ENCODE measurements around the gene KIF5A. TPM values are rescaled to one million over a fixed set of nuclear protein-coding genes. Genes with fewer than 3 reads are reported as not detected.
A peak's percentile ranks its signal among the peaks of the same experiment; 100 is the strongest.
"Not testable (repeated sequence)": the region's sequence is repeated elsewhere in the genome, so short reads cannot be mapped to it uniquely, and the experiment has no call there.

KIF5A gene
- total RNA-seq, 4 donors from 2014 or later: 1.9 to 4.8 (median 2.9) TPM

- TF ChIP-seq CTCF (IDR thresholded peaks at IDR 0.05) (no peak), EP300 (IDR thresholded peaks at IDR 0.05) (no peak), POLR2A (IDR thresholded peaks at IDR 0.05) (no peak)
- Histone ChIP-seq H3K4me1 (peaks cover 0 to 34% (median 23%) of the 10 kb centered on the region in 4 donors), H3K4me3 (no peak overlapping the region), H3K9me3 (no peaks in the 10 kb centered on the region), H3K27ac (no peak overlapping the region), H3K36me3 (peaks cover 5 to 70% (median 45%) of the 10 kb centered on the region in 3 donors), H3K27me3 (no peaks in the 10 kb centered on the region)
- no peak for DNase-seq (ENCODE audit: low spot score in 2 of 2)
- WGBS, 2 donors: 76 to 84% methylated on average over 3 of the region's 3 CpGs
These were observed 34.4 kb upstream of the KIF5A start for GRCh38 chr12:57515408-57515933.

- 78 to 82% methylated on average over 11 of the region's 11 CpGs for WGBS, 2 donors
- no peak for DNase-seq (ENCODE audit: low spot score in 2 of 2)
- peak overlapping the region in 1 of 4 donors; percentile 23 for H3K27ac ChIP-seq
- H3K4me1 ChIP-seq: peaks cover 0 to 37% (median 25%) of the 10 kb centered on the region in 4 donors
- H3K36me3 ChIP-seq: peaks cover 5 to 65% (median 40%) of the 10 kb centered on the region in 3 donors
- H3K9me3 ChIP-seq: no peaks in the 10 kb centered on the region
- no peak overlapping the region for H3K4me3 ChIP-seq
- no peak for TF ChIP-seq EP300 (IDR thresholded peaks at IDR 0.05)
- no peak for TF ChIP-seq CTCF (IDR thresholded peaks at IDR 0.05)
- no peak for TF ChIP-seq POLR2A (IDR thresholded peaks at IDR 0.05)
- no peaks in the 10 kb centered on the region for H3K27me3 ChIP-seq
These were observed 33.8 kb upstream of the KIF5A start for GRCh38 chr12:57515934-57516541.

- H3K27ac ChIP-seq: peak overlapping the region in 2 of 4 donors; percentile 23 to 100
- WGBS, 2 donors: 86 to 87% methylated on average over 11 of the region's 11 CpGs
These were observed 33.2 kb upstream of the KIF5A start for GRCh38 chr12:57516617-57517153.

GRCh38 chr12:57517187-57517586 is 32.7 kb upstream of the KIF5A start:
- Histone ChIP-seq H3K4me1 (peaks cover 0 to 49% (median 36%) of the 10 kb centered on the region in 4 donors), H3K27me3 (no peaks in the 10 kb centered on the region), H3K4me3 (no peak overlapping the region), H3K9me3 (no peaks in the 10 kb centered on the region), H3K27ac (peak overlapping the region in 2 of 4 donors; percentile 23 to 100), H3K36me3 (peaks cover 5 to 53% (median 35%) of the 10 kb centered on the region in 3 donors)
- no peak for TF ChIP-seq POLR2A (IDR thresholded peaks at IDR 0.05)
- TF ChIP-seq EP300 (IDR thresholded peaks at IDR 0.05): no peak
- no peak for TF ChIP-seq CTCF (IDR thresholded peaks at IDR 0.05)
- 35 to 86% methylated on average over 1 of the region's 1 CpG for WGBS, 2 donors
- no peak for DNase-seq (ENCODE audit: low spot score in 2 of 2)

More at GRCh38 chr12:57516617-57517153, 33.2 kb upstream of the KIF5A start:
- no peak for DNase-seq (ENCODE audit: low spot score in 2 of 2)
- TF ChIP-seq CTCF (IDR thresholded peaks at IDR 0.05): no peak
- no peak for TF ChIP-seq EP300 (IDR thresholded peaks at IDR 0.05)
- no peak for TF ChIP-seq POLR2A (IDR thresholded peaks at IDR 0.05)
- H3K36me3 ChIP-seq: peaks cover 5 to 58% (median 38%) of the 10 kb centered on the region in 3 donors
- H3K4me1 ChIP-seq: peaks cover 0 to 44% (median 31%) of the 10 kb centered on the region in 4 donors
- no peak overlapping the region for H3K4me3 ChIP-seq
- H3K9me3 ChIP-seq: no peaks in the 10 kb centered on the region
- H3K27me3 ChIP-seq: no peaks in the 10 kb centered on the region

GRCh38 chr12:57517718-57518117 is 32.1 kb upstream of the KIF5A start:
- Histone ChIP-seq H3K36me3 (peaks cover 5 to 48% (median 29%) of the 10 kb centered on the region in 3 donors), H3K27ac (peak overlapping the region in 3 of 4 donors; percentile 98 to 100 (median 100)), H3K4me1 (peaks cover 0 to 51% (median 37%) of the 10 kb centered on the region in 4 donors), H3K4me3 (peak overlapping the region in 1 of 4 donors; percentile 84)
- H3K9me3 ChIP-seq; H3K27me3 ChIP-seq; DNase-seq (ENCODE audit: low spot score in 2 of 2): not testable (repeated sequence)
- 87 to 88% methylated on average over 10 of the region's 10 CpGs for WGBS, 2 donors
